Gastrocnemius medialis (tissue), 4 donors: ENCODE results near the gene CALCB. TPM values are rescaled to one million over a fixed set of nuclear protein-coding genes. Genes with fewer than 3 reads are reported as not detected.

ENCODE experiments used
- ATAC-seq, 2 donors: fragments of 150-250 bp; one replicate each; pipeline ENCODE4 v1.9.1; 2016
- DNase-seq, 2 donors: peaks; one replicate each; pipeline ENCODE4 v3.0.0-alpha.2; 2019
- H3K27ac ChIP-seq, 4 donors: fragments of 200-600 bp; sonication (generic); 1 replicate in 1 of 4; 2 replicates in 3 of 4; pipeline ENCODE4 v1.5.1; 2016 to 2018; ENCODE audit warnings: mild to moderate bottlenecking in 2 of 4, moderate library complexity in 1 of 4
- H3K27me3 ChIP-seq, 3 donors: fragments of 200-600 bp; sonication (generic) in 2 of 3; 1 replicate in 1 of 3; 2 replicates in 2 of 3; pipeline versions ENCODE4 v1.5.1 to v1.6.0; 2016 to 2019; ENCODE audit warnings: mild to moderate bottlenecking in 1 of 3, moderate library complexity in 1 of 3
- H3K36me3 ChIP-seq, 2 donors: fragments of 200-600 bp; sonication (generic) in 1 of 2; one replicate each; pipeline ENCODE4 v1.5.1; 2017 to 2018
- H3K4me1 ChIP-seq, 2 donors: fragments of 200-600 bp; sonication (generic) in 1 of 2; one replicate each; pipeline ENCODE4 v1.5.1; 2016 to 2017; ENCODE audit warnings: mild to moderate bottlenecking in 2 of 2
- H3K4me3 ChIP-seq, 4 donors: fragments of 200-600 bp; sonication (generic) in 3 of 4; 1 replicate in 1 of 4; 2 replicates in 3 of 4; pipeline ENCODE4 v1.5.1; 2016 to 2019; ENCODE audit warnings: mild to moderate bottlenecking in 2 of 4
- H3K9me3 ChIP-seq, 3 donors: fragments of 200-600 bp; sonication (generic) in 2 of 3; 1 replicate in 1 of 3; 2 replicates in 2 of 3; pipeline ENCODE4 v1.5.1; 2016 to 2019
- POLR2A ChIP-seq, 2 donors: fragments of 450-650 bp; IDR thresholded peaks; one replicate each; pipeline ENCODE4 v1.6.1; 2017; ENCODE audit warnings: antibody characterized with exemption in 2 of 2, mild to moderate bottlenecking in 2 of 2, moderate library complexity in 2 of 2
- in situ Hi-C, 4 donors: fragments of 200-750 bp; cut with MboI; loops; one replicate each; pipeline versions ENCODE4 v1.15.0 to v1.8.0; 2017; ENCODE audit warnings: low sequenced_read_pairs in 4 of 4
- intact Hi-C: fragments of 100-400 bp; cut with DNase I; formaldehyde crosslinking; loops from one replicate; pipeline ENCODE4 v1.15.1; 2023; ENCODE audit warnings: low total_unique reads
- total RNA-seq, 4 donors: library from RNA; depleted of rRNA; stranded (reverse); fragments of >200 nt; gene quantifications; one replicate each; pipeline versions ENCODE4 v1.1.0 to v1.2.3, GENCODE V29; 2016
- TF ChIP-seq, protein P1 (sequence below), 5 experiments: fragments of 450-650 bp in 3 of 5; fragments of 200-600 bp in 2 of 5; sonication (generic) in 2 of 5; IDR thresholded peaks in 4 of 5; conservative IDR thresholded peaks in 1 of 5; 1 replicate in 4 of 5; 2 replicates in 1 of 5; pipeline ENCODE4 v1.5.1; 2016 to 2019; ENCODE audit warnings: antibody characterized with exemption in 5 of 5, mild to moderate bottlenecking in 3 of 5, moderate library complexity in 3 of 5

Gene CALCB
- total RNA-seq, 4 donors from 2014 or later, result not detected

DNA sequence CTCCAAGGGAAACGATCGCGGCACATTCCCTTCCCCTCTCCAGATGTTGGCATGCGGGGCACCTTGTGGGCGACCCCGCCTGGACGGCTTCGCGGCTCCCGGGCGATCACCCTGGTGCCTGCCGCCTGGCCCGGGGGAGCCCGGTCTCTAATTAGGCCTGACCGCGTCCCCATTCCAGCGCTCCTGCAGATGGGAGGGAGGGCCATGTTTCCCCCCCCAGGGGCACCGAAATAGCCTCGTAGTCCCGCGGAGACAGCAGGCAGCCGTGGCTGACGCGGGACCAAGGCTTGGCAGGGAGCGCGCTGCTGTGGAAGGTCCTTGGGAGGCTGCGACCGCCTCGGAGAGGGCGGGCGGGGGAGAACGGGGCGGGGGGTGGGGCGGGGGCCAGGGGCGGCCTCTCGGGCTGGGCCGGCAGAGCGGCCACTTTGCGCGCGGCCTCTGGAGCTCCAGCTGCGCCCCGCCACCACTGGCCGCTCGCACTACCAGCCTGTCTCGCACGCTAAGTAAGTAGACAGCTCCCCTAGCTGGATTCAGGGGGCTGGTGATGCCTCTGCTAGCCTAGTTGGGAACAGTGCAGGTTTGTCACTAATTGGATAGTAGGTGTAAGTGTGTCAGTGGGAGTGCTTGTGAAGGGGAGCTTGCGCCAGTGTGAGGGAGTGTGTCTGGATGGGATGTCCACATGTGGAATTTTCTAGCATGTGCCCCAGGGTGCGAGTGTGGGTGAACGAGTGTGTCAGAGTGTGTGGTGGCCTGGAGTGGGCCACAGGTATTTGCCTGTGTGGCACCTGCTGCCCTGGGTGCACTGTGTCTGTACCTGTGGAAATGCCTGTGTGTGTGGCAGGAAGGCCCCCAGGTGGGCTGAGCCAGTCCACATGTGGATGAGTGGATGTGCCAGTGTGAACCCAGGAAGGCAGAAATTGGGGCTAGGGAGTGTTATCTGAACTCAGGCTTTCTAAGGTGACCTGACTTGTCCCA lies 41.4 kb downstream of the CALCB start, which contains the start of gene INSC:
INSC (plus strand) TSS at position 423 of the 975 bp plus-strand sequence. CDS start 34,252 bp downstream, outside the sequence.
- TF ChIP-seq, protein P1, sequence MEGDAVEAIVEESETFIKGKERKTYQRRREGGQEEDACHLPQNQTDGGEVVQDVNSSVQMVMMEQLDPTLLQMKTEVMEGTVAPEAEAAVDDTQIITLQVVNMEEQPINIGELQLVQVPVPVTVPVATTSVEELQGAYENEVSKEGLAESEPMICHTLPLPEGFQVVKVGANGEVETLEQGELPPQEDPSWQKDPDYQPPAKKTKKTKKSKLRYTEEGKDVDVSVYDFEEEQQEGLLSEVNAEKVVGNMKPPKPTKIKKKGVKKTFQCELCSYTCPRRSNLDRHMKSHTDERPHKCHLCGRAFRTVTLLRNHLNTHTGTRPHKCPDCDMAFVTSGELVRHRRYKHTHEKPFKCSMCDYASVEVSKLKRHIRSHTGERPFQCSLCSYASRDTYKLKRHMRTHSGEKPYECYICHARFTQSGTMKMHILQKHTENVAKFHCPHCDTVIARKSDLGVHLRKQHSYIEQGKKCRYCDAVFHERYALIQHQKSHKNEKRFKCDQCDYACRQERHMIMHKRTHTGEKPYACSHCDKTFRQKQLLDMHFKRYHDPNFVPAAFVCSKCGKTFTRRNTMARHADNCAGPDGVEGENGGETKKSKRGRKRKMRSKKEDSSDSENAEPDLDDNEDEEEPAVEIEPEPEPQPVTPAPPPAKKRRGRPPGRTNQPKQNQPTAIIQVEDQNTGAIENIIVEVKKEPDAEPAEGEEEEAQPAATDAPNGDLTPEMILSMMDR (IDR thresholded peaks at IDR 0.05 in 4 of 5, conservative IDR thresholded peaks at IDR 0.05 in 1 of 5), result no peak
- no peak for TF ChIP-seq POLR2A (IDR thresholded peaks at IDR 0.05)
- Histone ChIP-seq H3K27me3 (peaks cover 11 to 25% (median 19%) of the 10 kb centered on the region in 3 donors), H3K27ac (no peak within 1 kb of the TSS), H3K4me1 (no peaks in the 10 kb centered on the region), H3K4me3 (peak within 1 kb of the TSS in 2 of 4 donors; percentile 0 to 17), H3K36me3 (no peaks in the 10 kb centered on the region), H3K9me3 (no peaks in the 10 kb centered on the region)
- in situ Hi-C loops (no loop called here), intact Hi-C loops (no loop called here)
- no peak for DNase-seq
- ATAC-seq, result no peak

DNA sequence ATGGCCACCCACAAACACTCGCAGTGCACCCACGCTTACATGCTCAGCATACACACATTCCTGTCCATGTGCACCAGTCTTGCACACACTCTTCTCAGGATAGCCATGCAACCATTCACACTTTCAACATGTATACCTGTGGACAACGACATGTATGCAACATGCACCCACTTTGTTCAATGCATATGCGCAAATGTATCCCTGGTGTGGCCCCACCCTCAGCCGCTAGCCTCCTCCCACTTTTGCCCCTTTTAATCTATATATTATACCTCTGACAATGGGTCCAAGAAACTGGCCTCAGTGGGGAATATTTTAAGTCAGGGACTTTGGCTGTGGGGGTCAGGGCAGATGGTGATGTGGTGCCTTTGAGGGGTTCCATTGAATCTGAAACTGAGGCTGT lies 42.3 kb downstream of the CALCB start:
- in situ Hi-C loops (no loop called here), intact Hi-C loops (no loop called here)
- no peak for TF ChIP-seq POLR2A (IDR thresholded peaks at IDR 0.05)
- TF ChIP-seq, protein P1 (IDR thresholded peaks at IDR 0.05 in 4 of 5, conservative IDR thresholded peaks at IDR 0.05 in 1 of 5), result no peak
- H3K27me3 ChIP-seq, result peaks cover 11 to 25% (median 19%) of the 10 kb centered on the region in 3 donors
- no peak for ATAC-seq
- no peaks in the 10 kb centered on the region for H3K4me1 ChIP-seq
- DNase-seq, result no peak
- H3K4me3 ChIP-seq, result no peak overlapping the region
- H3K36me3 ChIP-seq, result no peaks in the 10 kb centered on the region
- H3K9me3 ChIP-seq, result no peaks in the 10 kb centered on the region
- no peak overlapping the region for H3K27ac ChIP-seq

DNA sequence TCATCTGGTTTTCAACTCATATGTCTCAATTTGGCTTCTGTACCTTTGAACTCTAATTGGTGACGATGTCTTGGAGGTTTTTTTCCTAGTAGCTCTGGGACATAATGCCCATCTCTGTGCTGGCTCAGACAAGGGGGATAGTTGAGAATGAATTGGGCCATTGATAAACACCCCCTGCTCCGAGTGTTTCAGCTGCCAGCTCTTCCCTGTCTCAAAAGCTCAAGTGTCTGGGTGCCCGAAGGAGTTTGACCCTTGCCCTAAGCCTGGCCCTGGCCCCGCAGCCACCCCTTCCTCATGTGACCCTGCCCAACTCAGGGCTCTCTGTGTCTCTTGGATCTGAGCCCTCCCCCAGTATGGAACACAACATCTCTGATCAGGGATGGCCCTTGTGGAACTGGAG lies 44.4 kb downstream of the CALCB start:
- Histone ChIP-seq H3K36me3 (no peaks in the 10 kb centered on the region), H3K9me3 (no peaks in the 10 kb centered on the region), H3K27me3 (peaks cover 11 to 25% (median 19%) of the 10 kb centered on the region in 3 donors), H3K4me3 (no peak overlapping the region), H3K27ac (no peak overlapping the region), H3K4me1 (no peaks in the 10 kb centered on the region)
- TF ChIP-seq, protein P1 (IDR thresholded peaks at IDR 0.05 in 4 of 5, conservative IDR thresholded peaks at IDR 0.05 in 1 of 5), result no peak
- no peak for TF ChIP-seq POLR2A (IDR thresholded peaks at IDR 0.05)
- DNase-seq, result no peak
- in situ Hi-C loops (no loop called here), intact Hi-C loops (no loop called here)
- ATAC-seq, result no peak

DNA sequence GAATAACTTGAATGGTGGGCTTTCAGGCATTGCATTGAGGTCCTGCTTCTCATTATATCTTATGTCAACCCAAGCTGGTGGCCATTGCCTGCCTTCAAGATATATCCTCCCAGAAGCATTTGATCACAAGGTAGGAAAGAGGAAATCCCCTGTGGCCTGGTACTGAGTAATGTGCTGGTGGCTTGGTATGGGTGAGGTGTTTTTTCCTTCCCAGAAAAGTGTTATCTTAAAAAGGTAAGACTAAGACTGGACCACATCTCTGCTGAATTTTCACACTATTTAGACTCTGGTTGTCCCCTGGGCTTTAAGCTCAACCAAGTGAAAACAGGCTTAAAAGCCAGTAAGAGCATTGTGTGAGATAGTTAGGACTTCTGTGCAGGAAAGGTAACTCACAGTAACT lies 45.0 kb downstream of the CALCB start:
- Histone ChIP-seq H3K36me3 (no peaks in the 10 kb centered on the region), H3K27ac (no peak overlapping the region), H3K27me3 (peaks cover 11 to 25% (median 19%) of the 10 kb centered on the region in 3 donors), H3K4me1 (no peaks in the 10 kb centered on the region), H3K9me3 (no peaks in the 10 kb centered on the region), H3K4me3 (no peak overlapping the region)
- TF ChIP-seq, protein P1 (IDR thresholded peaks at IDR 0.05 in 4 of 5, conservative IDR thresholded peaks at IDR 0.05 in 1 of 5), result no peak
- TF ChIP-seq POLR2A (IDR thresholded peaks at IDR 0.05), result no peak
- no peak for ATAC-seq
- DNase-seq, result no peak
- in situ Hi-C loops (no loop called here), intact Hi-C loops (no loop called here)
